Fibroblast of pulmonary artery (primary cell): ENCODE measurements around the gene LMOD2.

ENCODE experiments used
- DNase-seq: peaks from one replicate; pipeline ENCODE4 v3.0.0-alpha.2; 2010; ENCODE audit warnings: low read depth
- H3K4me3 ChIP-seq: replicated peaks from 2 replicates; pipeline ENCODE4 v1.5.1; 2011; ENCODE audit warnings: low read depth, mild to moderate bottlenecking, control low read depth, low read length, moderate library complexity
- TF ChIP-seq, protein P1 (sequence below): IDR thresholded peaks from 2 replicates; pipeline ENCODE4 v1.5.1; 2011; ENCODE audit warnings: mild to moderate bottlenecking, control low read depth, low read length, inconsistent platforms; ENCODE audit errors: missing control alignments

The LMOD2 gene

DNA sequence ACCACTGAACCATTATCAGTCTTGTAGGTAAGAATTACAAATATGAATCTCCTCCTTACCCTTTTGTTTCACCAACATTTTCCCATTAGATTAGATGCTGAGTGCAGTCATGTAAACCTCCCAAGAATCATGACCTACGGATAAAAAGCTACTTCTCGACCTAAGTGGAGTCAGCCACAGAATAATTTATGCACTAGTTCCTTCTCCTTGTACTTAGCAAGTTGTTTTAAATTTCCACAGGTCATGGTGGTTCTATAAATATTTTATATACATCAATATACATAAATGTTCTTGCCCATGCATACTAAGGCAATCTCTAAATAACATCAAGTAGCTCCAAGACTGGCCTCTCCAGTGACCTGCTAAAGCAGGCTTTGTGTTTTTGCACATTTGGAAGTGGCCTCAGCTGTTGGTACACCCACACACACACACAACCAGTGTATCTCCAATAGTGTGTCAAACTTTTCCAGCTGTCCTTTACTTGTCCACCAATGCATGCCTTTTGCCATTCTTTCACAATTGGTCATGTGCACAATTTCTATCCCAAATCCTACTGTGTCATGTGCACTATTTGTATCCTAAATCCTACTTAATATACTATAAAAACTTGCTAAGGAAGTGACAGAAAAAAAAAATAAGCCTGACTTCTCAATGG is 21.5 kb downstream of the LMOD2 start:
- no peak overlapping the region for H3K4me3 ChIP-seq
- TF ChIP-seq, protein P1, sequence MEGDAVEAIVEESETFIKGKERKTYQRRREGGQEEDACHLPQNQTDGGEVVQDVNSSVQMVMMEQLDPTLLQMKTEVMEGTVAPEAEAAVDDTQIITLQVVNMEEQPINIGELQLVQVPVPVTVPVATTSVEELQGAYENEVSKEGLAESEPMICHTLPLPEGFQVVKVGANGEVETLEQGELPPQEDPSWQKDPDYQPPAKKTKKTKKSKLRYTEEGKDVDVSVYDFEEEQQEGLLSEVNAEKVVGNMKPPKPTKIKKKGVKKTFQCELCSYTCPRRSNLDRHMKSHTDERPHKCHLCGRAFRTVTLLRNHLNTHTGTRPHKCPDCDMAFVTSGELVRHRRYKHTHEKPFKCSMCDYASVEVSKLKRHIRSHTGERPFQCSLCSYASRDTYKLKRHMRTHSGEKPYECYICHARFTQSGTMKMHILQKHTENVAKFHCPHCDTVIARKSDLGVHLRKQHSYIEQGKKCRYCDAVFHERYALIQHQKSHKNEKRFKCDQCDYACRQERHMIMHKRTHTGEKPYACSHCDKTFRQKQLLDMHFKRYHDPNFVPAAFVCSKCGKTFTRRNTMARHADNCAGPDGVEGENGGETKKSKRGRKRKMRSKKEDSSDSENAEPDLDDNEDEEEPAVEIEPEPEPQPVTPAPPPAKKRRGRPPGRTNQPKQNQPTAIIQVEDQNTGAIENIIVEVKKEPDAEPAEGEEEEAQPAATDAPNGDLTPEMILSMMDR, result no peak
- no peak for DNase-seq

DNA sequence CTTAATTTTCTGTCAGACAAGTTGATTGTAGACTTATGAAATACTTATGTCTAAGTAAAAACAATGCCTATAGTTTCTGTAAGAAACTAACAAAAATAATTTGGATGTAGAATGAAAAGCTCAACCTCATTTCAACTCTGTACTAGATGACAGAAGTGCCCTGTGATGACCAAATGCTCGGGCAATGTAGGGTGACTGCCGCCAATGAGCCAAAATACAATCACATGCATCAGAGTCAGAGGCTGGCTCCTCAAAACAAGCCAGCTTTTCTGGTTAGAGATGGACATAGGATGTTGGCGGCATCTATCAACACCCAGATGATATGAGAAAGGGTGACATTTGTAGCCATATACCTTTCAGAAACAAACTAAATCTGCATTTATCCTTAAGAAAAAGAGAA is 23.9 kb downstream of the LMOD2 start:
- no peak overlapping the region for H3K4me3 ChIP-seq
- no peak for DNase-seq
- TF ChIP-seq, protein P1, result no peak

DNA sequence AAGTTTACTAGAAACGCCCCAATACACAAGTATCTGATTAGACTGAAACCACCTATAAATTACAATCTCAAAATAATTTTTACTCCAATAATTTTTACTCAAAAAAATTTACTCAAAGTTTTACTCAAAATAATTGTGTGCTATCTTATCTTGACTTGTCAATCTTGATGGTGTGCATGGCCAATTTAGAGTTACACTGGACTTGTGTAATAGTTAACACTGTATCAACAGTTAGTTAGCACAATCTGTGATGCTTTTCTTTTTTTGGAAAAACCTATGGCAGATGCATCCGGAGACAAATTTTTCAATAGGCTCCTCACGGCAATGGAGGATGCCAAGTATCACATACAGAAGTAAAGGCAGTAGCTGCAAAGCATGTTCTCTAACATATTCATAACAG is 24.9 kb downstream of the LMOD2 start:
- H3K4me3 ChIP-seq, result no peak overlapping the region
- TF ChIP-seq, protein P1, result no peak
- DNase-seq, result no peak

DNA sequence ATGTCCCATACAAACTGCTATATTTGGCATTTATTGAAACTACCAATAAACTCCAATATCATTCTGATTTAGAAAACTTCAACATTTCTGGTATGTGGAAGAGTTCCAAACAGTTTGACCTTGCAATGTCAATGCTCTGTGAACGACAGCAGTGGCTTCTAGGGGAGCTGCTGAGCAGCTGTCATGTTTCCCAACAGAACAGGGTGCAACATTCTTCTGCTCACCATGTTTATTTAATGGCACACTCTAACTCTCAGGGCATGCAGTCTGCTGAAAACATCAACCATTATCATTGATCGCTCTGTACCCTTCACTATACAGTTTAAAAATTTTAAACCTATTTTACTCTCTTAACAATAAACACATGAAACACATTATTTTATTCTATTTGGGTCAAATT is 25.9 kb downstream of the LMOD2 start:
- TF ChIP-seq, protein P1, result no peak
- DNase-seq, result no peak
- no peak overlapping the region for H3K4me3 ChIP-seq

GRCh38 chr7:123682690-123683089 is 27.0 kb downstream of the LMOD2 start:
- H3K4me3 ChIP-seq, result no peak overlapping the region
- DNase-seq, result peak; percentile 83

DNA sequence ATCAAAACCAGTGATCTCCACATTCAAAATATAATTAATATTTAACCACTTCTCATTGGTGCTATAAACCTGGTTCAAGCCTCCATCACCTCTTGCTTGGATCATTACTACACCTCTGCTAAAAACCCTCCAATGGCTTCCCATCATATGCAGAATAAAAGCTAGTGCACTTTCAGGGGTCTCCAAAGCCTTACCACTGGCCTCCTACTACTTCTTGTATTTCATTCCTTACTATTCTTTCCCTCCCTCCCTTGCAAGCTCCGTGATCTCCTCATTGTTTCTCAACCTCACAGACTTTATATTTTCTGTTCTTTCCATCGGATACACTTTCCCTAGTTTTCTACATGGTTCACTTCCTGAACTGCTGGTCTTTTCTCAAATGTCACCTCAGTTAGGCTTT is 31.5 kb downstream of the LMOD2 start:
- TF ChIP-seq, protein P1, result no peak
- DNase-seq, result no peak
- no peak overlapping the region for H3K4me3 ChIP-seq

More at GRCh38 chr7:123682690-123683089, 27.0 kb downstream of the LMOD2 start:
- TF ChIP-seq, protein P1, result peak; percentile 53

- TF ChIP-seq, protein P1, result no peak
- no peak for DNase-seq
- H3K4me3 ChIP-seq, result no peak overlapping the region
Observed at GRCh38 chr7:123687727-123688126, 32.1 kb downstream of the LMOD2 start.
